DMS79 treated with DMSO at 0.1 percent for 48 hours (cell line): ENCODE results near the gene ZNHIT2.
"Not testable (repeated sequence)": the region's sequence is repeated elsewhere in the genome, so short reads cannot be mapped to it uniquely, and the experiment has no call there.

Experiments
- DNase-seq: peaks from one replicate; lab custom pipeline; 2025; lab: John Stamatoyannopoulos, UW

The ZNHIT2 gene

GRCh38 chr11:65117206-65118096 lies at the start of gene ZNHIT2:
Gene ZNHIT2 (minus strand): TSS chr11:65117701. CDS start chr11:65117653, 48 bp downstream.
- peak; percentile 96 for DNase-seq

GRCh38 chr11:65166893-65167292 lies 49.4 kb upstream of the ZNHIT2 start:
- DNase-seq: no peak

GRCh38 chr11:65165410-65166317 lies 48.2 kb upstream of the ZNHIT2 start:
- DNase-seq: no peak

- DNase-seq: no peak
These were observed 46.2 kb upstream of the ZNHIT2 start for GRCh38 chr11:65163684-65164083.

GRCh38 chr11:65160643-65161042 lies 43.1 kb upstream of the ZNHIT2 start:
- DNase-seq: no peak

GRCh38 chr11:65159012-65159411 lies 41.5 kb upstream of the ZNHIT2 start:
- no peak for DNase-seq

- DNase-seq: no peak
These were observed 39.8 kb upstream of the ZNHIT2 start for GRCh38 chr11:65157336-65157735.

- no peak for DNase-seq
These were observed 39.4 kb upstream of the ZNHIT2 start for GRCh38 chr11:65156926-65157325.

- DNase-seq: no peak
These were observed 38.8 kb upstream of the ZNHIT2 start for GRCh38 chr11:65156256-65156655.

GRCh38 chr11:65152122-65152521 lies 34.6 kb upstream of the ZNHIT2 start:
- no peak for DNase-seq

GRCh38 chr11:65151331-65151899 lies 33.9 kb upstream of the ZNHIT2 start:
- DNase-seq: no peak

- peak; percentile 82 for DNase-seq
These were observed 33.2 kb upstream of the ZNHIT2 start for GRCh38 chr11:65150509-65151299.

GRCh38 chr11:65150131-65150508 lies 32.6 kb upstream of the ZNHIT2 start:
- DNase-seq: not testable (repeated sequence)

- no peak for DNase-seq
These were observed 31.2 kb upstream of the ZNHIT2 start for GRCh38 chr11:65148657-65149056.

GRCh38 chr11:65147352-65148075 lies 30.0 kb upstream of the ZNHIT2 start:
- no peak for DNase-seq

GRCh38 chr11:65141896-65142494 lies 24.5 kb upstream of the ZNHIT2 start:
- no peak for DNase-seq

- DNase-seq: no peak
These were observed 19.1 kb upstream of the ZNHIT2 start for GRCh38 chr11:65136515-65137096.

GRCh38 chr11:65135633-65136145 lies 18.2 kb upstream of the ZNHIT2 start:
- DNase-seq: no peak

- peak; percentile 99 for DNase-seq
These were observed 17.6 kb upstream of the ZNHIT2 start for GRCh38 chr11:65134952-65135632.
